ENCODE measurements around the gene VAPB.

- TF ChIP-seq CTCF (conservative IDR thresholded peaks at IDR 0.05) (no peak), ZFX (IDR thresholded peaks at IDR 0.05) (no peak)
These were observed 69.5 kb downstream of the VAPB start for GRCh38 chr20:58458342-58459057.

Data from C4-2B (cell line).